Activated CD4-positive, alpha-beta T cell treated with anti-CD3 and anti-CD28 coated beads, Interleukin-2, Interleukin-6, amounts not matched to agents 100 ng/mL and 50 ng/mL, durations not matched to agents 16 hours and 8 hours (primary cell): ENCODE measurements around the gene SPECC1.
"Not testable (repeated sequence)": the region's sequence is repeated elsewhere in the genome, so short reads cannot be mapped to it uniquely, and the experiment has no call there.

ENCODE experiments used
- DNase-seq: peaks from one replicate; pipeline ENCODE4 v3.0.0-alpha.2; 2020

SPECC1 gene

GRCh38 chr17:20142268-20142667 is 133.1 kb downstream of the SPECC1 start:
- no peak for DNase-seq

- DNase-seq, result no peak
These were observed 134.6 kb downstream of the SPECC1 start for GRCh38 chr17:20143740-20144139.

GRCh38 chr17:20145567-20145966 is 136.4 kb downstream of the SPECC1 start:
- no peak for DNase-seq

DNA sequence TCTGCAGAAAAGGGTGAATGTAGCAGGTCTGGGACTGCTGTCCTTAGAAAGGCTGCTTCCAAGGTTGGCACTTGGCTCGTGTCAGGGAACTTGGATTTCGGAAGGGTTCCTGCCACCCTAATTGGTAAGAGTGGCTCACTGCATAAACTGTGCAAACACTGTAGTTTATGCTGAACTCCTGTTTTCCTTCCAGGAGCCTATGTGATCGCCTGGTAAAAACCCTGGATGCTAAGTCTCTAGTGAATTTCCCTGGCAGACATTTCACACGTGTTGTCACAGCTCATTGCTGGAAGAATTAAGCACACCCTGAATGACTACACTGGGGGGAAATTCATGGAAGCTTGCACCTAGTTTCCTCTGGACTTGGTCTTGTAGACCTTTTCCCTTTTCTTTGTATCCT is 140.1 kb downstream of the SPECC1 start:
- DNase-seq, result no peak

DNA sequence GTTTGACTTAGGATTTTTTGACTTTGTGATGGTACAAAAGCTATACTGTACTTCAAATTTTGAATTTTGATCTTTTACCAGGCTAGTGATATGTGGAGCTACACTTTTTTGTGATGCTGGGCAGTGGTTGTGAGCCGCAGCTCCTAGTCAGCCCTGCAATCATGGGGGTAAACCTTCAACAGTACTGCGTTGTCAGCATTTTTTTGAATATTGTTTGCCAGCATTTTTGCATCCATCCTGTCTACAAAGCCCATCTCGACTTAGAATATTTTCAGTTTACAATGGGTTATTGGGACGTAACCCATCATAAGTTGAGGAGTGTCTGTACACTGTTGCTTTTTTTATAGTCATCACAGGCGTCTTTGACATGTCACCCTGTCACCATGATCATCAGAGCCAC is 142.0 kb downstream of the SPECC1 start:
- DNase-seq, result no peak

DNA sequence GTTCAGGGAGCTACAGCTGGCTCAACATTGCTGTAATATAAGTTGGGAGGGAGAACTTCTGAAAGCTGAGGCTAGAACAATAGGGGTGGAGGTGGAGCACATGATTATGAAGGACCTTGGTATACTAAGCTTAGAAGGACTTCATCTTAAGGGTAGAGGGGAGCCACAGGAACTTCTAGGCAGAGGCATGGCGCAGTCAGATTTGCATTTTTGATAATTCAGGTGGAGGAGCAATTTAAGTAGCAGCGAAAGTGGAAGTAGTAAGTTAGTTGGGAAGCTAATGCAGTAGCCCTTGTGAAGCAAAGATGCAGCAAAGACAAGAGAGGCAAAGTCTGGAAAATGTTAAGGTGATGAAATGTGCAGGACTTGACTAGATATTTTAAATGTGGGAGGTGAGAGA is 144.1 kb downstream of the SPECC1 start:
- DNase-seq, result no peak

DNA sequence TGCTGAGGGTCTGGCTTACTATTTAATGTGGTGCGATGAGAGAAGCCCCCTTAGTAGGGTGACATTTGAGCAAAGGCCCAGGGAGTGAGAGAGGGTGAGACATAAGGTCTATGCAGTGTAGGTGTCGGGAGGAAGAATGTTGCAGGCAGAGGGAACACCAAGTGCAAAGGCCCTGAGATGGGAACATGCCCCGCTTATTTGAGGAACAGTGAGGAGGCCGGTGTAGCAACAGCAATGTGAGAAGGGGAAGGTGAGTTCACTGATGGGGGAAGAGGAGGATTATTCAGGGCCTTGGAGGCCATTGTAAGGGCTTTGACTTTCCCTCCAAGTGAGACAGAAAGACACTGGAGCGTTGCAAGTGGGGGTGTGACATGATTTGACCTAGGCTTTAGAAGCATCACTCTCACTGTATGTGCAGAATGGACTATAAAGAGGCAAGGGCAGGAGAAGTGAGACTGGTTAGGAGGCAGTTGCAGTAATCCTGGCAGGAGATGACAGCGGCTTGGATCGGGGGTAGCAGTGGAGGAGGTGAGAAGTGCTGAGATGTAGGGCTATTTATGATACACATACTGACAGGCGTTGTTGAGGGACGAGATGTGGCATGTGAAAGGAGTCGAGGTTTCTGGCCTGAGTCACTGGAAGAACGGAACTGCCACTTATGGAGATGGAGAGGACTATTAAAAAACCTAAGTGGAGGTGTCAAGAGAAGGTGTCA is 145.3 kb downstream of the SPECC1 start:
- peak; percentile 11 for DNase-seq

DNA sequence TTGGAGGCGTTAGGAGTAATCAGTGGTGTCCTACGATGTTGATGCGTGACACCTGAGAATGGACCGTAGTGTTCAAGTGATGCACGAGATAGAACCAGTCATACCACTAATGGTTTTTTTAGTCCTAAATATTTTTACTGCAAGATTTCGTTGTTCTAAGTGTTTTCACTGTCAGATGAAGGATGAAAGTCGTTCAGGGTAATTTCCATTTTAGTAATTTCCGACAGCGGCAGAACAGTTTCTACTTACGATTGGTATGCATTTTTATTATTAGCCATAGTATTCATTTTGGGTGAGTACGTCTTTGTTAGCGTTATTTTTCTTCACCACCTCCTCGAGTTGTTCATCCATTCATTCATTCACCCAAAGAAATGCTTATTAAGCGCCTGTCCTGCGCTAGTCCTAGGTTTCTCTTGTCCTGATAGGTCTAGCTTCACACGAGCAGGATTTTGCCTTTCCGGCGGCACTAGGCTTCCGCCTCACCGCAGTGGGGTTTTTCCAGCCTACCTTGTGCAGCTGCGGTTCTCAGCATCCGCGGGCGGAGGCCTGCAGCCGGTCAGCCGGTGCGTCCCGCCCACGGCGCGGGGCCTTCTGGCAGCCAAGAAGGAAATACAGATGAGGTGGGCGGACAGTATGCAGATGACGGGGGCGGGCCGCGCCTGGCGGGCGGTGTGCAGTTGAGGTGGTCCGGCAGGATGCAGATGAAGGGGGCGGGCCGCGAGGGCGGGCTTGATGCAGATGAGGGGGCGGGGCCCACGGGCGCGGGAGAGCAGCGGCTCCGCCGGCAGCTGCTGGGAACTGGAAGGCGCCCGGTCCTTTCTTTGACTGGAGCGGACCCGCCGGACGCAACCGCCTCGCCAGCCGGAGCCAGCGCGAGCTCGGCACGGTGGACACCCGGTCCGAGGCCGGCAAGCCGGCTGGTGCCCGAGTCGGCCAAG is 146.4 kb downstream of the SPECC1 start:
- DNase-seq, result peak; percentile 98

GRCh38 chr17:20156196-20157000 is 147.2 kb downstream of the SPECC1 start:
- peak; percentile 21 for DNase-seq

GRCh38 chr17:20157001-20157310 is 147.8 kb downstream of the SPECC1 start:
- no peak for DNase-seq

DNA sequence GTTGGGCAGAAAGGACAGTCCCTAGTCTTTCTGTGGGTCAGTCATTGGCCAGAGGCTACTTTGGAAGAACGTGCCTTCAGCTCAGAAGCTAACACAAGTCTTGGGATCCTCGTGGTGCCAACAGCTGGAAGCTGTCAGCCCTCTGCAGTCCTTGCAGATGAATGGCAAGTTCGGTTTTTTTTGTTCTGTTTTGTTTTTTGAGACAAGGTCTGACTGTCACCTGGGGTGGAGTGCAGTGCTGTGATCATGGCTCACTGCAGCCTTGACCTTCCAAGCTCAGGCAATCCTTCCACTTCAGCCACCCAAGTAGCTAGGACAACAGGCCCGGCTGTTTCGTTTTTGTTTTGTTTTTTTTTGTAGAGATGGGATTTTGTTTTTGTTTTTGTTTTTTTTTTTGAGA is 149.4 kb downstream of the SPECC1 start:
- DNase-seq, result no peak

DNA sequence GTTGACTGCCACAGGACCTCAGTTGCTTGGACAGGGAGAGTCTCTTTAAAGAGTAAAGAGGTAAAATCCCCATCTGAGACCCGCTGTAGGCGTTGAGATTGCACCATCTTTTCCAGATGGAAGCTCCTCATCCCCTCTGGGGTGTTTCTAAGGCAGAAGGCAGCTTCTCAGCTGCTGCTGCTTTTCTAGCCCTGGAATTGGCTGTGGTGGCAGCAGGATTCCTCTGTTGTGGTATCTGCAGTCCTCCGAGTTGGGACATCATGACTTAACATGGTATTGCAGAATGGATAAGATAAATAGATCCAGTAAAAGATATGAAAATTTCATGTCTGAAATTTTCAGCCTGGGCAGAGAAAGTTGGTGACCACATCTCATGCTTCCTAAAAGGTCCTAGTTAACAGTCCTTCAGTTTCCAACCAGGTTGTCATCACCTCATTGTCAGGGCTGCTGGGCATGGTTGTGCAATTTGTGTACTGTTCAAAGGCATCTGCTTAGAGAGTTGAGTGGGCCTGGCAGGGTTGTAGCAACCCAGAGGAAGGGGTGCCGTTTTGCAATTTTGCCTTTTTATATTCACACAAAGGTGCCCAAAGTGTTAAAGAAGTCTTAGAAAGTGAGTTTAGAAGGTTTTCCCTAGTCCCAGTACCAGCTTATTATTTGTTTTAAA is 150.4 kb downstream of the SPECC1 start:
- DNase-seq, result no peak

DNA sequence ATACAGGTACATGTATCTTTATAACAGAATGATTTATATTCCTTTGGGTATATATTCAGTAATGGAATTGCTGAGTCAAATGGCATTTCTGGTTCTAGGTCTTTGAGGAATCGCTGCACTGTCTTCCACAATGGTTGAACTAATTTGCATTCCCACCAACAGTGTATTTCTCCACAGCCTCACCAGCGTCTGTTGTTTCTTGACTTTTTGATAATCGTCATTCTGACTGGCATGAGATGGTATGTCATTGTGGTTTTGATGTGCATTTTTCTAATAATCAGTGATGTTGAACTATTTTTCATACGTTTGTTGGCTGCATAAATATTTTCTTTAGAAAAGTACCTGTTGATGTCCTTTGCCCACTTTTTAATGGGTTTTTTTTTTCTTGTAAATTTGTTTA is 156.4 kb downstream of the SPECC1 start:
- DNase-seq, result not testable (repeated sequence)

DNA sequence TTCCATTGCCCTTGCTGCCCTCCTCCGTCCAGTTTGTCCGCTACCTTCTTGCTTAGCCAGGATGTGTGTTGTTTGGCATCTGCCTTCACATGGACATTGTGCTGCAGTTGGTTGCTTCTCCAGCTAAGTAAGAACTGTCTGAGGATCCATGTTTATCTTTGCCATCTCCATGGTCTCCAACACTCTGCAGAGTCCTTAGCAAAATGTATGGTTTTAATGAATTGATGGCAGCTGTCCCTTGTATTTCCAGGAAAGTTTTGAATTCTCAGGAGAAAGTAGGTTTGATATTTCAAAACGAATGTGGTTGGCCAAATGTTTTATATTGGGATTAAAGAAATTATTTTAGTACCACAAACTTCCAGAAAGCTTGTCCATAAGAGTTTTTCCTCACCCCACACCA is 160.9 kb downstream of the SPECC1 start:
- no peak for DNase-seq

DNA sequence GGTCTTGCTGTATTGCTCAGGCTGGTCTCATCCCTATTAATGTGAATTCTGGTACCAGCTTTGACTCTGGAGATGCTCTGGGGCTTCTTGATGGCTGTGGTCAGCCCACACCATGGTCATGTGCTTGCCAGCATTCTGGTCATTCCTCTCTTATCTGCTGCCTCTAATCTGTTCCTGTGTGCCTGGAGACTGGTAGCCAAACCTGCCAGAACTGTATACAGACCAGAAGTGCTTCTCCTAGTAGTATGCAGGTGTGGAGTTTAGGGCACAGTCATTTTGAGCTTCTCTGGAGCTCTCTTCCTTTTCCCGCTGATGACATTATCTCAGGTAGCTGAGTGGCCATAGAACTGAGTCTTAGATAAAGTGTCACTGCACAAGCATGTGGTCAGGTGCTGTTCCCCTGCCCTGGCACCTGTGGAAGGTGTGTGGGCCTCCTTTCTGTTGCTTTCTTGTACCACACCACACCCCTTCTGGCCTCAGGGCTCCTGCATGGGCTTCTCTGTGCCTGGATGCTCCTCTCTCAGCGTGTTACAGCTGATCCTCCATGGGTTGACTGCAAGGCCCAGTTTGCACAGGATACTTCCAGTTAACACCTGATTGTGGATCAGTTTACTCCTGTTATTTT is 162.7 kb downstream of the SPECC1 start:
- no peak for DNase-seq

DNA sequence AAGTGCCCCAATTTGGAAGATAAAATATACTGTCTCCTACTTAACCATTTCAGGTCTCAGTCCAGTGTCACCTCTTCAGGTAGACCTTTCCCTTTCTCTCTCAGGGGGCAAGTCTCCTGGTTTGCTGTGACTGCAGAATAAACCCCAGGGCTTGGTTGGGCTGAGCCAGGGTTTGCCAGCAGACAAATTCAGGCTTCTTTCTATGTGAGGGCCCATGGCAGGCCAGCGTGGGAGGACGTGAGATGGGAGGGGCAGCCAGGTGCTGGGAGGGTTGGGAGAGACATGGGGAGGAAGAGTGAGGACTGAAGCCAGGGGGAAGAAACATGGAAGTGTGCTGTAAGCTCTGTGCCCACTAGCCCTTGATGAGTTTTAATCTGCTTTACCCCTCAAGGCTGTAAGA is 163.2 kb downstream of the SPECC1 start:
- DNase-seq, result no peak

DNA sequence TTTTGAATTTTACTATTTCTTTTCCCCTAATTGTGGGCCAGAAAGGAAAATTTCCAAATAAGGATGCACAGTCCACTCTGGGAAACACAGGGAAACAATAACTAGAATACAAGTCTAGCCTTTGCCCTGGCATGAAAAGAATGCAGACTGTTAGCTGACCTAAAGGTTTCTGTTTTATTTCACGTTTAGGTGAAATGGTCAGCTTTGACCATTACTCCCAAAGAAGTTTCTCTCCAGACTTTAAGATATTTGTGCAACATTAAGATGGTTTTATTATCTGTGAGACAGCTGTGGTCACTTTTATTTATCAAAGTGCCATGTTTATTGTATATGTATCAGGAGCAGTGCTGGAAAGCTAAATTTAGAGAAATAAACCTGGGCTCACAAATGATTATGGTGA is 163.9 kb downstream of the SPECC1 start:
- no peak for DNase-seq

DNA sequence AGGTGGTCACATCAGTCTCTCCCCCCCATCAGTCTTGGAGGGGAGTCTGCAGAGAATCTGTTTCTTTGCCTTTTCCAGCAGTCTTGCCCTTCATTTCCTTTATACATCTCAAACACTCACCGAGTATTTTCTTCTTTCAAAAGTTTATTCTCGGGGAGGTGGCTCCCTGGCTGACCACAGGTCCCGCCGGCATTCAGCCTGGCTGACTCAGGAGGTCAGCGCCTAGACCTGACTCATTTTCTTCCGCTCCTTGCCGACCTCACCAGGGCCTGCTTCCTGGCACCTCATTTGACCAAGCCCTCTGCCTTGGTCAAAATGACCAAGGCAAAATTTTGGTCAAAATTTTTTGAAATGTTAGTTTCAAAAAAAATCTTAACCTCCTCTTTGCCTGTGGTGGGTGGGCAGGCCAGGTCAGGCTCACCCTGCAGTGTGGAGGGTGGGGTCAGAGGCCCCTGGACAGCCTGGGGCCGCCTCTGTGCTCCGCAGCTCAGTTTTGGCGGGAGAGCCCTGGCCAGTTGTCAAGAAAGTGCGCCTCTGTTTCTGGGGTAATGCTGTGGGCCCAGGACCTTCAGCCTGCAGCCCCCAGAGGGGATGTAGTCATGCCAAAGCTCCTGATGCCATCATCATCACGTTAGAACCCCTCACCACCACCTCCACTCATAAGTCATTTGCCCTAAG is 165.6 kb downstream of the SPECC1 start:
- no peak for DNase-seq

- DNase-seq, result no peak
These were observed 169.9 kb downstream of the SPECC1 start for GRCh38 chr17:20179041-20179440.

DNA sequence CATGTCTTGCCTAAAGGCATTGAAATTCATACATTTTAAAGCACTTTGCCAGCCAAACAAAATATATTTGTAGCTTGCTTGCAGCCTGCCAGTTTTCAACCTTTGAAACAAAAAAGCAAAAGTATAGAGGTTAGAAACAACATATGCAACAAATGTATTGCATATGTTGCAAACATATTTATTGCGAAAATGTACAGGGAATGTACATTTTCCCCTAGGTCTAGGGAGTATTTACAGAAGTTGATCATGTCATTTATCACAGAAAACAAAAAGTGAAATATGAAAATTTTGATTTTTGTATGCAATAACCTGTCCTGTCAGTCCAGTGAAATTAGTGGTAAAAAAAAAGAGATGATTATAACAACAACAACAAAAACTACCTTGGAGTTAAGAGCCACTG is 171.5 kb downstream of the SPECC1 start:
- DNase-seq, result no peak

DNA sequence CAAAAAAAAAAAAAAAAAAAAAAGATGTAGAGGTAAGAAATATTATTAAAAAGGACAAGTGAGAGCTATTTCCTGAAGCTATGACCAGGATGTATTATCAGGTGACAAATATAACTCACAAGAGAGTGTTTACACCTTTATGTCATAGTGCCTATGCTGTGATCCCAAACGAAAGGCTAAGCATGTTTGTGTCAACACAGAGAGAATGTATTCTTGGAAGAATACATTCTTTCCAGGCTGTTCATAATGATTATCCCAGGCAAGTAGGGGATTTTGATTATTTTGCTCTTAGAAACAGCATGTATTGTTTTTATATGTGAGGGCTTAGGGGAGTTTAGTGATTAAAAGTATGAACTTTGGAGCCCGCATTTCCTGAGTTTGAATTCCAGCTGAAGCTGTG is 175.0 kb downstream of the SPECC1 start:
- DNase-seq, result no peak
